Measurements from ENCODE around the gene GPA33.

Gene GPA33

DNA sequence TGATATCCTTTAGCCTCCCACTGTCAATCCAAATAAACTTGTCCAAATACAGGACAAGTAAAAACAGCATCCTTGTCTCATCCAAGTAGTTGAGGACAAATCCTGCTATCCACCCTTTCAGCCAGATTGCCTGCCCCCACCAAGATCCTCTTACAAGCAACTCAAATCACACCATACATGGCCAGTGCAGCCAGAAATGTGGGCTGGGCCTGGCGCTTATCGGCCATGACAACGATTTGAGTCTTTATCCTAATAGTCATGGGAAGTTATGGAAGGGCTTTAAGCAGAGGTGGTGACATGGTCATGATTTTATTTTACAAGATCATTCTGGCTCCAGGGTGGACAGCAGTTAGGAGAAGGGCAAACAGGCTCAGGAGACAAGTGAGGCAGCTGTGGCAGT, 6.3 kb downstream of the GPA33 start:
- no peak for DNase-seq

DNA sequence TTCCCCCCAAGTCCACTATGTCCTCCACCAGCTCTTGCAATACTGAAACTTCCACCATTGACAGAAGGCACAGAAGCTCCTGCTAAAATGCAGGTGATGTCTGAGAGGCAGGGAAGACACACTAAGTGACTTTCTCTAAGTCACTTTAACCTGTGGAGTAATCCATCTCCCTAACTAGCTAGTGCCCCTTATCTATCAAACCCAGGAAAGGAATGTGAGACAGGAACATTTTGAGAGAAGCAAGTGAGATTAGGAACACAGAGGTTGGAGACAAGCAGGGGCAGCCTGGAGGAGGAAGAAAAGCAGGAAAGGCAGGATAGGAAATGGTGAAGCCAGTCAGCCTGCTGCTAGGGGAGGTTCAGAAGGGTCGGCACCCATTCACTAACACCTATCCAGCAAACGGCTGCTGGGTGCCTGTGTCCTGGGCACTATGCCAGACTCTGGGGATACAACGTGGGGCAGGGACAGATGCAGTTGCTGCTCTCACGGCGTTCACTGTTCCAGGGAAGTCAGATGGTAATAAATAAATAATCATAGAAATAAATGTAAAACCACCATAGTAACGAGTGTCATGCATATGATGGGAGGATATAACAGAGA, 7.0 kb downstream of the GPA33 start:
- DNase-seq: no peak

DNA sequence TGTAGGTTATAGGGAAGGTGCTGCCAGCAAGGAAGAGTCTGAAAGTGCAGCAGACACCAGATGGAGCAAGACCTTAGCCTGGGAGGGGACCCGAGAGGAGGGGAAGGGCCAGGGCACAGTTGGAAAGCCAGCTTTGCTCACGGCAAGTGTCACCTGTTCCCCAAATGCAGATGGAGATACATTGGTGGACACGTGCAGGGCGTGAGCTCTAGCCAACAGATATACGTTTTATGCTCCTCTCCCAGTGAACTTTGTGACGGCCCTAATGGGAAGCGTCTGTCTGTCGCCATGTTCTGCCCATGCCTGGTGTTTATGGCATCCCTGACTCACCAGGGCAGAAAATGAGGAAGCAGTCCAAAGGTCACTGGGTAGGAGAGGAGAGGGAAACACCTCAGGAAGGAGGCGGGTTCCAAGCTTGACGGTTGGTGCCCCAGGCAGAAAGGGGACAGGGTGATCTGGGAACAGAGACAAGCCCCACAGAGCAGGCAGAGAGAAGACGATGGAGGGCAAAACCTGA, 7.6 kb downstream of the GPA33 start:
- no peak for DNase-seq

DNA sequence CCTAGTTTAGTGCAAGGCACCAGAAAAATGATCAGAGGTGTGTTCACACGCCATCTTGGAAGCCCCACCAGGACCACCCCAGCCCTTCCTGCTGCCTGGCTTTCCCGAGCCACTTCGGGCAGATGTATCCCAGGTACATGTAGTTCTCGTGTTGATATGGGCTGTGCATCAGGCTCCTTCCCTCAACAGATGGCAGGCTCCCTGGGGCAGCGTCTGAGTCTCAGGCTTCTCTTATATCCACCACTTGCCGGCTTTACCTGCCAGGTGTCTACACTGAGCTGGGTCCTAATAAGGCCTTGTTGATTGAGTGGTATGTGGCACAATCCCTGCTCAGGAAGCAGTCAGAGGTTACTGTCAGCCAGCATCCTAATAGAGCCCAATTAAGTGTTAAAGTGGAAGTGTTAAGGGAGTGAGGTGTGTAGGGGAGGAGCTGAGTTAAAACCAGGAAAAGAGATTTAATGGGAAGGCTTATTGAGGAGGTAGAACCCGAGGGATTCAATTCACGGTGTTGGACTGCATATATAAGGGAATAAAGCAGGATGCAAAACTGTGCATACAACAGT, 8.5 kb downstream of the GPA33 start:
- no peak for DNase-seq

DNA sequence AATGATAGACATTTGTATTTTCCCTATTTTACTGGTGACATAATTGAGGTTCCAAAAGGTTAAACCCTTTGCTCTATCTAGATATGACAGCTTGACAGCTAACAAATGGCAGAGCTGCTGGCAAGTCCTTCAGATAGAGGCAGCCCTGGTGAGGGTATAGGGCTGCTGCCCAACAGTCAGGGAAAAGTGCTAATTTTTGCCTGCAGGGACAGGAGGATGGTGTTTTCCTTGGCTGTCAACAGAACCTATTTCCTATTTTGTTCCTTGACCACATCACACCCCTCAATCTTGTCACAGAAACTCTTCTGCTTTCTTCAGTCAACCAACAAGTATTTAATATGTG, 12.3 kb downstream of the GPA33 start:
- DNase-seq: no peak

DNA sequence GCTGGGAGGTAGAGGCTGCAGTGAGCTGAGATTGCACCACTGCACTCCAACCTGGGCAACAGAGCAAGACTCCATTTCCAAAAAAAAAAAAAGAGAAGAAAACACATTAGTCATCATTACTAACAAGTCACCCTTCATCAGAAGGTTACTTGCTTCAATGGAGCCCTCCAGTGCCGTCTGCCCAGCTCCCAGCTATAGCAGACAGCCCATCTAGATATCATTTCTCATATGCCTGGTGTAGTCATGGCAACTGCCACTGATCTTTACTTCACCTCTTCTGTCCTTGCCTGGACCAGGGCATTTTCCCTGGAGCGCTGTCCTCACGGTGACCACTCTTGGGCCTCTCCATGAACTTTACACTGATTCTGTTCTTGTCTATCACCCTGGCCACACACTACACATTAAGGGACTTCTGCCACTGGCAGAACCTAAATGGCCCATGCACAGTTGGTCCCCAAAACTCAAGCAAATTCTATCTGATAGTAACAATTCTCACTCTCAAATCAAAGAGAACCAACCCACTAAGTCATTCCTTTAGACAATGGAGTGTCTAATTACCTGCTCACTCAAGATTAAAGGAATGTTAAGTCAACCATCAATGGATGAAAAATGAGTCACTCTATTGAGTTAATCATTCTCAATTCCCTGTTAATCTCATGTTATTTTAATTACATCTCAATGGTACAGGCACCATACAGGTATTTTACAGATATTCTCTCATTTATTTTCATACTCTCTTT, 12.9 kb downstream of the GPA33 start:
- no peak for DNase-seq

DNA sequence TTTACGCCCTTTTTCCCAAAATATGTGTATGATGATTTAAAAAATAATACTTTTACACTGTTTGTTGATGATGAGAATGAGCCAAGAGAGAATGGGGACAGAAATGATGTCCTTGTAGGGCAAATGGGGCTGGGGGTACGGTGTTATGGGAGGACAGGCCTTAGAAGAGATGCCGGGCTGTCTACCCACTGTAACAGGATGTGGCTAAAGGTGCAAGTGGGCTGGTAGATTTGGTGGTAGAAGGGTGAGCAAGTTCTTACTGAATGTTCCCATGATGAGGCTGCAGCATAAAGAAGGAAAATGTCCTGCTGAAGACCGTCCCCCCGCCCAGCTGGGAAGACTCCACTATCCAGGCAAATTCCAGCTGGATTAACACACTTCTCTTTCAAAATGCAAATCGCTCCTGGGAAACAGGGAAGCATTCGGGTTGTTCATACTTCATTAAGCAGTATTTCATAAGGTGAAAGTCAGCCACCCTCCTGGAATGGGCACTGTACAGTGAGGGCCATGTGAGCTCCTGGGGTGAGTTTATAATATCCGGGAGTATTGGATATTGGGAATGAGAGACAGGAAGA, 14.0 kb downstream of the GPA33 start:
- no peak for DNase-seq

DNA sequence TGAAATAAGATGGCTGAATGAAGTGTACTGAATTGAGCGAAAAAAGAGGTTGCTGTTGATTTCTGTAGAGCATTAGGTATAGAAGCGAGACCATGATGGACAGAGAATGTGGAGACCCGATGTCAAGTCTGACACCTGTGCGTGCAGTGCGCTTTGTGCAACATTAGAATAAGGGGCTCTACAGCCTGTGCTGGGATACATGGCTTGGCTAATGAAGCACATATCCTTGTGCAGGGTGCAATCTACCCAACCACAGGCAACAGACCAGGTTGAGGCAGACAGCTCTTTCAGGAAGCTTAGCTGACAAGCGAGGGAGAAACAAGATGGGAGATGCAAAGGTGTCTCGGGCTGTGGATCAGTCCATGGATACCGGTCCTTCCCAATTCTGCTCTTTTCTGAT, 18.9 kb downstream of the GPA33 start:
- DNase-seq: no peak

DNA sequence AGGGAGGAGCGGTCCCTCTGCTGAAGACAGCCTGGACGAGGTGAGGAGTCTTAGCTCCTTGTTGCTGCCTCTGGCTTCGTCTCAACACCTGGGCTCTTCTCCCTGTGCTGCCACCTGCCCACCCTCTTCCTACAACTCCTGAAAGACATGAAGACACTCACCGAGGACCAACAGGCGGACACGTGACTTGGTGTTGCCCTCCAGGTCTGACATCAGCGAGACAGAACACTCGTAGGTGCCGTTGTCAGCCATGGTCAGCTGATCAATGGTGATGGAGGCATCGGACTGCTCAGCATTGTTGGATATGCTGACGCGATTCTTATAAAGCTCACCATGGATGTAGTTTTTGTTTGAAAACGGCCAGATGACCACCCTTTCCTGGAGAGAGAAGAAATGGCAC, 21.4 kb downstream of the GPA33 start:
- no peak for DNase-seq

DNA sequence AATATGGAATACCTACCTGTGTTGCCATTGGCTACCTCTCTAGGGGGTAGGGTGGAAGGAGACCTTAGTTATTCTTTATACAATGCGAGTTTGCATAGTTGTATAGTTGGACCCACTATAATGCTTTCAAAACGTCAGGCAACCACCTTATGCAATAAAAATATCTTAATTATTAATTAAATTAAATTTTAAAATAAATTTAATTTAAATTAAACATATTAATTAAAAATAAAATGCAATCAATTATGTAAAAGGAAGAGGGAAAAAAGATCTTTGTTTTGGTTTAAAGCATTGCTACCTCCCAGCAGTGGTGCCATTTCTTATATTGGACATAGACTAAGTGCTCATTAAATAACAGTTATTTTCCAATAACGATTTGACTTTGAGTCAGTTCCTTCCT, 22.3 kb downstream of the GPA33 start:
- no peak for DNase-seq

DNA sequence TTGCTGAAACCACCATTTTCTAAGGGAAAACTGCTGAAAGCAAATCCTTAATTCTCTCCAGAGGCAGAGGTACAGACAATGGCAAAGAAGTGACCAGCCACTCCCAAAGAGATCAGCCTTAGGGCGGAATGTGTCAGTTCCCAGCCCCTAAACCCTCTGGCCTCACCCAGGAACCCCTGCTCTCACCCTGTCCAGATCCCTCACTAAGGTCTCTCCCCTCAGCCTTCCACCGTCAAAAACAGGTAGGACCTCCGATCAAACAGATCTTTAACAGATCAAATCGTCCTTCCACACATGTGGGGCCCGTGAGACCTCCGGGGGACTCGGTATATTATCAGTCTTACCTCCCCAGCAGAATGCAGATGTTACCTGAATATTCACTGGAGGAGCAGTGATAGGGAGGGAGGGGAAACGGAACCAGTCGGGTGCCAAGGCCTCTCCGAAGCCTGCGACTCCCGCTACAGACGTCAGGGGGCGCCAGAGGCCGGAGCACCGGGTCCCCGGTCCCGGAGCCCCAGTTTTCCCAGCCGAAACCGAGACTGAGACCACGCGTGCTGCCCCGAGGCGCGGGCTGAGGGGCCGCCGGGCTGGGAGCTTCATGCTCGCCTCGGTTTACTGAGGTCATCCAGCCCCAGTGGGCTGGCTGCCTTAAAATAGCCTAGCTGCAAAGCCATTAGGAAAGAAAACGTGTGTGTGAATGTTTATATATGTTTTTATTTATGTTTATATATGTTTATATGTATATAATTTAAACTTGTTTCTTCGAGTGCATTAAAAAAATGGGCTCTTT, 23.6 kb downstream of the GPA33 start:
- peak; percentile 62 for DNase-seq

DNA sequence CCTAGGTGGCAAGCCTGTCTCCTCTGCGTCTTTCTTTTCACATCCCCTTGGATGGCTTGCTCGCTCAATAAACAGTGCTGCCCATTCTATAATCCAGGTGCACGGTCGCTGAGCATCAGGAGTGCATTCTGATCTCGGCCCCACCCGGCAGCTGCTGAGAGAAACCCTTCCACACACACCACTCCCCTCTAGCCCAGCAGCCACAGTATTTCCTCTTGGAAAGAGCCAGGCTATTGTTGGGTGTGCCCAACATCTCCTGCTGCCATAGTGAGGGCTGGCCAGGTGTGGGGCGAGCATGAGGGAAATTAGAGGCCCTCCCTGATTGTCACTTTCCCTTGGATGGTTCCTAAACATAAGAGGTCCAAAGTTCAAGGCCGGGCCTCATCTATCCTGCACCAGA, 24.7 kb downstream of the GPA33 start:
- no peak for DNase-seq

DNA sequence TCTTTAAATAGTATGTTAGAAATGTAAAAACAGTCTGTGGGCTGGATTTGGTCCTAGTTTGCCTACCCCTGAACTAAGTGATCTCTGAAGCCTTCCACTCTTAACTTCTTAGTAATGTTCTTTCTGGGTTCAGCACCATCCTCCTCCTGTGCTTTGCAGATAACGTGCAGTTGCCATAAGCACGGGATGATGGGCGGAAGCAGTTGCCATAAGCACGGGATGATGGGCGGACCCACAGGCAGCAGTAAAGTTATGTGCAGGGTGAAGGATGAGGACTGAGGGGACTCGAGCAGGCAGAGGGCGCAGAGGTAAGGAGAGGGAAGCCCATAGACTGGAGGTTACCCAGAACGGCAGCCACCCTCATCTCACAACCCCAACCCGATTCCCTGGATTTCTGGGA, 25.6 kb downstream of the GPA33 start:
- DNase-seq: no peak

DNA sequence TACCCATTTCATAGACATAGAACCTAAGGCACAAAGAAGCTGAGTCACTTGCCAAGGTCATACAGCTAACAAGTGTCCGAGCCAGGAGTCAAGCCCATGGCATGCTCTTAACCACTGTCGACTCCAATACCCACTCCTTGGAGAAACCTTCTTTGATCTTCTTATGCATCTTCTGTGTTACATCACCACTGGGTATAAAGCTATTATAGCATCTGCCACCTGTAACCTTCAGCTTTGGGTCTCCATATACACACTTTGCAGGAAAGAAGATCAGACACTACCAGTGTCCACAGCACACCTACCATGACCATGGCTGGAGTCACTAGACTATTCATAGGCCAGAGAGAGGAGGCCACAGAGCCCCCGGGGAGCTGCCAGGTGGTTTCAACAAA, 29.1 kb downstream of the GPA33 start:
- no peak for DNase-seq

DNA sequence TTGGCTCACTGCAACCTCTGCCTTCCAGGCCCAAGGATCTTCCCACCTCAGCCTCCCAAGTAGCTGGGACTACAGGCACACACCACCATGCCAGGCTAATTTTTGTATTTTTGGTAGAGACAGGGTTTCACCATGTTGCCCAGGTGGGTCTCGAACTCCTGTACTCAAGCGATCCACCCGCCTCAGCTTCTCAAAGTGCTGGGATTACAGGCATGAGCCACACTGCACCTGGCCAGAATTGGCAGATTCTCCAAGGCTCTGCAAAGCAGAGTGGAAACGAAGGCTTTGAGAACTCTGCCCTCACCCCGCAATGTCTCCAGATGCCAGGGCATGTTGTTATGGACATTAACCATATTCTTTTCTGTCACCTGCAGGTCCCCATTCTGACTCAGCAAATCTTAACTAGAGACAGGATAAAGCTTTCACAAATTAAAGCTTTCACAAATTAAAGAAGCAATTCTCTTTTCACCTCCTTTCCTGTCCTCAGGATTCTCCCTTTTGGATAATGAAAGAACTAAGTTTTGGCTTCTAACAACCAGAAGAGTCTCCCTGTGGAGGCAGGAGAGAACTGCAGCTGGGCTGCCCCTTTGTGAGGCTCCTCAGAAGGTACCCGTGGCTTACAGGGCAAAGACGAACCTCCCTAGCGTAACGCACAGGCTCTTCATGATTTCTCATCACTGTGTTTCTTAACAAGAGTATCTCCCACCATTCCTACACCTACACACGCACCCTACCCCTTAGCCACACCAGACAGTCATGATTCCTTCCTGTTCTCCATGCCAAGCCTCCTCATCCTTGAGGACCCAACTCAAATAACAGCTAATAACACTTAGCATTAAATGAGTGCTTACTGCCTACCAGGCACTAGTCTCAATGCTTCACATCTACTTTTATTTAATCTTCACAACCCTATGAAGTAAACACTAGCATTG, 29.8 kb downstream of the GPA33 start:
- no peak for DNase-seq

DNA sequence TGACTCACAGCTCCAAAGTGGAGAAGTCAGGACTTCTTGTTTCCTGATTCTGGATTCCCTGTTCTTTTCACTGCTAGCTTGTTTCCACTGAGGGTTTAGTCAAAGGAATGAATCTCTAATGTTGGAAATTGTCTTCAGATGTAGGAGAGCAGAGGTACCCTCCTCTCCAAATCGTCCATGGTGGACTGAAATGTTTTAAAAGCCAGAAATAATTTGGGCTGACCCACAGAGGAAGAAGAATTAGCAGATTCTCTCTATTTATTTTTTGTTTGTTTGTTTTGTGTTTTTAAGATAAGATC, 30.4 kb downstream of the GPA33 start:
- DNase-seq: no peak

DNA sequence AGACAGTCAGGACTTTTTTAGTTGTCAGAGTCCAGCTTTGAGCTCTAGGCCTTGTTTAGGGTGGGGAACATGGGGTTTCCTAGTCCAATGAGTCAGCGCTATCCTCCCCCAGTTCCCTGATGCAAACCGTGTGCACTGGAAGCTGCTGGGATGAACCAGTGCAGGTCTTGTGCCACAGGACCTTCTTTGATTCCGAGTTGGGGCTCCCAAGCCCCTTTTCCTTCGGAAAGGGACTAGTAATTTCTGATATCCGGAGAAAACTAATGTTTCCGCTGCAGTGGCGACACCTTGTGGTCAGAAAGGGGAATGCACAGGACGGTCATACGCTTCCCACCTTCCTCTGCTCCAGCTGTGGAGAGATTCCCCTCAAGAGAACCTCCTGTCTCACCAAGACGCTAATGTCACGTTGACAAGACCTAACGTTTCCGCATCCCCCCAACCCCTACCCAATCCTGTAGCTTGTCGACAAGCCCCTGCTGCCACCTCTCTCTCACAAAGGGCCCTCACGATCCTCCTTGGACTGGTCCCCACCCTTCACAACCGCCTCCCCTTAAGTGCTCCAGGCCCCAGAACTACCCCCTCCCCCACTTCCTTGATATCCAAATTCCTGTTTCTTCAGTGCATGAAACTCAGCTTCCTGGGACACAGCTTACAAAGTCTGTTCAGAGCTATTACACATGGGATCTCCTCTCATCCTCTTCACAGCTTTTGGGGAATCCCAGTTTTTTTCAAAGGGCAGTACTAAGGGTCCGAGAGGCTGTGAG, 30.9 kb downstream of the GPA33 start:
- peak; percentile 75 for DNase-seq

DNA sequence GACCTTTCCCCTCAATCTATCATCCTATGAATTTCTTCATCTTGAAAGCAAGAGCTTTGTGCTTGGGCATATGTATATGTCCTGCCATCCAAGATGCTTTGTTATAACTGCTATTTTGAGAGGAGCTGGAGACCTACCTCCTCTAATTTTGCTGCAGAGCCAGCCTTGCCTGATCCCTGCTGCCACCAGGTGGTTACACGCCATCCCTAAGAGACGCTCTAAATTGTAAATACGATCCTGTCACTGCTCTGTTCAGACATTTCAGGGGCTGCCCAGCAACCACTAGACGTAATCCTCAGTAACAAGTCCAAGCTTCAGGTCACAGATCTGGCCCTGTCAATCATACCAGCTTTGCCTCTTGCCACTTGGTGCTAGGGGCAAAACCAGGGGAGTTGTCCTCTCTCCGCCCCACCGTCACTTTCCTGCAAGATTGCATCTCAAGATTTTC, 32.9 kb downstream of the GPA33 start:
- peak; percentile 79 for DNase-seq

DNA sequence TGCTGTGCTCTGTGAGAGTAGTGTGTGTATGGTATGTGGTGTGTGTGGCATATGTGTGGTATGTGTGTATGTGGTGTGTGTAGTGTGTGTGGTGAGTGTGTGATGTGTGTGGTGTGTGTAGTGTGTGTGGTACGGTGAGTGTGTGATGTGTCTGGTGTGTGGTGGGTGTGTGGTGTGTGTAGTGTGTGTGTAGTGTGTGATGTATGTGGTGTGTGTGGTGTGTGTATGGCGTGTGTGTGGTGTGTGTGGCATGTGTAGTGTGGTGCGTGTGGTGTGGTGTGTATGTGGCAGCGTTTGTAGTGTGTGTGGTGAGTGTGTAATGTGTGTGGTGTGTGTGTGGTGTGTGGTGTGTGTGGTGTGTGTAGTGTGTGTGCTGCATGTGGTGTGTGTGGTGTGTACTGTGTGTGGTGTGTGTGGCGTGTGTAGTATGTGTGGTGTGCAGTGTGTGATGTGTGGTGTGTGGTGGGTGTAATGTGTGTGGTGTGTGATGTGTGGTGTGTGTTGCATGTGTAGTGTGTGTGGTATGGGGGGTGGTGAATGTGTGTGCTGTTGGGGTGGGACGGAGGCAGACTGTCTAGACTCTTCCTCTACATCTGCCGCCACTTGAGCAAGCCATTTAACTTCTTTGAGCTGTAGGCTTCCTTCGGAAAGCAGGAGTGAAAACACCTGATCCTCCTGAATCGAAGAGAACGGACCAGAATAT, 33.5 kb downstream of the GPA33 start:
- peak; percentile 75 for DNase-seq

DNA sequence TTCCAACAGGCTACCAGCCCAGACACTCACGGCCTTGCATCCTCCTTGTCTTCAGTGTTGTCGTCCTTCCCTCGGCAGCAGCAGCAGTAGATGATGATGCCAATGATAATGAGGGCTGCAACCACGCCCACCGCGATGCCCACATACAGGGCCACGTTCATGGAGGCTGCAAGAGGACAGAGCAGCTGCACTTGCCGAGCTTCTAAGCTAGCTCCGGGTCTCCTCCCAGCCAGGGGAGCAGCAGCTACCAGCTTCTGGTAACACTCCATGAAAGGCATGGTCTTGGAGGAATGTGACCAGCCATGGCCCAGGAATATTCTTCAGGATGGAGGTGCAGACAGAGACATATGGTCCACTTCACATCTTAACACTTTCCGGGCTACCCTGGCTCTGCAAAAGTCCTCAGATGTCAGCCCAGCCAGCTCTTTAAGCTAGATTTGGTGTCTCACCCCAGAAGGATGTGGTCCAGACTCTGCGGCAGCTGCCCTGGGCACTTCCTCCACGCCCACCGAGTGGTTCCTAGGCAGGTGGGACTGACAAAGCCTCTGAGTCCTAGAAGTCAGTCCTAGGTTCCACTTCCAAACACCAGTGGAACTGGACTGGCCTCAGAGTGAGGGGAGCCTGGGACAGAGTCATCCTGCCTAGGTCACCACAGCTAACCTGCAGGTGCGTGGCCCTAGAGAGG, 35.1 kb downstream of the GPA33 start:
- no peak for DNase-seq

Measured in NCI-H1436 (cell line).